A549 (cell line): ENCODE data around the gene C1QTNF12. TPM values are rescaled to one million over a fixed set of nuclear protein-coding genes. Genes with fewer than 3 reads are reported as not detected.
A peak's percentile ranks its signal among the peaks of the same experiment; 100 is the strongest.

Experiments
- ATAC-seq, 2 experiments: fragments of 200-7000 bp in 1 of 2; fragments of >200 bp in 1 of 2; cut with Nextera tagmentation in 1 of 2; cut with Tn5 transposase in 1 of 2; 3 replicates each; pipeline versions ENCODE4 v1.8.0 to v1.9.1; 2018 to 2020; ENCODE audit warnings: mild to moderate bottlenecking in 1 of 2, moderate library complexity in 1 of 2
- CTCF ChIA-PET: fragments of 300-600 bp; sonication (Branson Sonifier 250); formaldehyde crosslinking; extraction: SDS; loops from one replicate; lab custom pipeline; 2021; ENCODE audit warnings: antibody characterized with exemption, inconsistent platforms; lab: Yijun Ruan, JAX
- POLR2A ChIA-PET: fragments of 350-600 bp; formaldehyde crosslinking; extraction: SDS; loops from one replicate; lab custom pipeline; 2021; ENCODE audit warnings: antibody characterized with exemption, inconsistent platforms; lab: Yijun Ruan, JAX
- DNase-seq, 2 experiments: peaks; one replicate each; pipeline versions ENCODE4 v3.0.0 to v3.0.0-alpha.2; 2011 to 2016; ENCODE audit warnings: low read depth in 1 of 2, low spot score in 1 of 2
- FAIRE-seq: peaks from 2 replicates; lab custom pipeline; 2011; peaks lifted over from hg19 to GRCh38; lab: Jason Lieb, UNC
- H3K27ac ChIP-seq, 2 experiments: fragments of >200 bp; sonication (Bioruptor Twin); formaldehyde crosslinking; 3 replicates each; pipeline ENCODE4 v1.5.1; 2016 to 2017
- H3K4me1 ChIP-seq: fragments of >200 bp; sonication (Bioruptor Twin); formaldehyde crosslinking; 3 replicates; pipeline ENCODE4 v1.6.1; 2016
- H3K4me2 ChIP-seq: fragments of >200 bp; sonication (Bioruptor Twin); formaldehyde crosslinking; 3 replicates; pipeline ENCODE4 v1.6.1; 2016
- H3K4me3 ChIP-seq: fragments of >200 bp; sonication (Bioruptor Twin); formaldehyde crosslinking; 3 replicates; pipeline ENCODE4 v1.5.1; 2016
- H3K9me3 ChIP-seq: fragments of >200 bp; sonication (Bioruptor Twin); formaldehyde crosslinking; 3 replicates; pipeline ENCODE4 v1.6.1; 2016
- ATOH8 ChIP-seq: fragments of 250-450 bp; sonication (Bioruptor Pico); IDR thresholded peaks from 2 replicates; pipeline ENCODE4 v1.5.0; 2020; ENCODE audit warnings: low read depth, mild to moderate bottlenecking, moderate library complexity
- CHD2 ChIP-seq: fragments of 150-350 bp; IDR thresholded peaks from 2 replicates; pipeline ENCODE4 v1.6.1; 2014; ENCODE audit warnings: low read length; ENCODE audit not compliant: partially characterized antibody
- ELK1 ChIP-seq: fragments of 150-350 bp; IDR thresholded peaks from 2 replicates; pipeline ENCODE4 v1.6.1; 2014; ENCODE audit warnings: low read depth, mild to moderate bottlenecking, low read length
- EP300 ChIP-seq, 2 experiments: fragments of >200 bp; sonication (Bioruptor Twin); formaldehyde crosslinking; IDR thresholded peaks; 2 replicates in 1 of 2; 3 replicates in 1 of 2; pipeline ENCODE4 v1.6.1; 2016 to 2017
- ESRRA ChIP-seq: fragments of 150-350 bp; IDR thresholded peaks from 2 replicates; pipeline ENCODE4 v1.6.1; 2014; ENCODE audit warnings: mild to moderate bottlenecking, low read length, borderline replicate concordance
- FOSB ChIP-seq: fragments of 250-450 bp; sonication (Bioruptor Pico); IDR thresholded peaks from 2 replicates; pipeline ENCODE4 v1.5.0; 2020; ENCODE audit warnings: mild to moderate bottlenecking, moderate library complexity
- GATA3 ChIP-seq: IDR thresholded peaks from 2 replicates; pipeline ENCODE4 v1.6.1; 2012; ENCODE audit warnings: borderline replicate concordance
- HDAC2 ChIP-seq: fragments of 200-600 bp; sonication (generic); IDR thresholded peaks from 2 replicates; pipeline ENCODE4 v1.6.1; 2016
- HEYL ChIP-seq: fragments of 250-450 bp; sonication (Bioruptor Pico); IDR thresholded peaks from 2 replicates; pipeline ENCODE4 v1.8.0; 2021; ENCODE audit warnings: mild to moderate bottlenecking, moderate library complexity
- HMGXB4 ChIP-seq: fragments of 250-450 bp; sonication (Bioruptor Pico); IDR thresholded peaks from 2 replicates; pipeline ENCODE4 v1.5.0; 2021; ENCODE audit warnings: mild to moderate bottlenecking, moderate library complexity, borderline replicate concordance
- HOXA7 ChIP-seq: fragments of 250-450 bp; sonication (Bioruptor Pico); IDR thresholded peaks from 2 replicates; pipeline ENCODE4 v1.5.0; 2020; ENCODE audit warnings: mild to moderate bottlenecking, moderate library complexity
- HOXB13 ChIP-seq: fragments of 250-450 bp; sonication (Bioruptor Pico); IDR thresholded peaks from 2 replicates; pipeline ENCODE4 v1.5.0; 2020; ENCODE audit warnings: low read depth, mild to moderate bottlenecking, moderate library complexity
- MAZ ChIP-seq: fragments of 150-350 bp; IDR thresholded peaks from 2 replicates; pipeline ENCODE4 v1.6.1; 2014; ENCODE audit warnings: antibody characterized with exemption, low read depth, low read length, borderline replicate concordance
- NFE2L2 ChIP-seq: fragments of 150-350 bp; conservative IDR thresholded peaks from 2 replicates; pipeline ENCODE4 v1.6.1; 2014; ENCODE audit warnings: low read length
- NPAS2 ChIP-seq: fragments of 250-450 bp; sonication (Bioruptor Pico); IDR thresholded peaks from 2 replicates; pipeline ENCODE4 v1.8.0; 2022; ENCODE audit warnings: mild to moderate bottlenecking, moderate library complexity, borderline replicate concordance
- POLR2A ChIP-seq: IDR thresholded peaks from 2 replicates; pipeline ENCODE4 v1.6.1; 2012; ENCODE audit warnings: mild to moderate bottlenecking, low read length
- RAD21 ChIP-seq, 2 experiments: fragments of >200 bp in 1 of 2; sonication (Bioruptor Twin) in 1 of 2; formaldehyde crosslinking in 1 of 2; IDR thresholded peaks in 1 of 2; conservative IDR thresholded peaks in 1 of 2; 2 replicates in 1 of 2; 3 replicates in 1 of 2; pipeline ENCODE4 v1.6.1; 2012 to 2018; ENCODE audit warnings: inconsistent platforms in 1 of 2
- RCOR1 ChIP-seq: fragments of 150-350 bp; IDR thresholded peaks from 2 replicates; pipeline ENCODE4 v1.6.1; 2014; ENCODE audit warnings: antibody characterized with exemption, low read length, low read depth
- REST ChIP-seq: fragments of 200-600 bp; sonication (generic); IDR thresholded peaks from 2 replicates; pipeline ENCODE4 v1.6.1; 2016; ENCODE audit warnings: antibody characterized with exemption, mild to moderate bottlenecking, moderate library complexity
- SMC3 ChIP-seq: fragments of >200 bp; sonication (Bioruptor Twin); formaldehyde crosslinking; IDR thresholded peaks from 3 replicates; pipeline ENCODE4 v1.6.1; 2018; ENCODE audit warnings: inconsistent platforms
- TP53 ChIP-seq: fragments of 250-450 bp; sonication (Bioruptor Pico); IDR thresholded peaks from 2 replicates; pipeline ENCODE4 v1.5.0; 2021; ENCODE audit warnings: mild to moderate bottlenecking, moderate library complexity
- ZFP36 ChIP-seq: fragments of 450-650 bp; IDR thresholded peaks from 2 replicates; pipeline ENCODE4 v1.6.1; 2014; ENCODE audit warnings: borderline replicate concordance; ENCODE audit not compliant: partially characterized antibody
- ZNF302 ChIP-seq: fragments of 250-450 bp; sonication (Bioruptor Pico); IDR thresholded peaks from 2 replicates; pipeline ENCODE4 v1.9.0; 2021; ENCODE audit warnings: inconsistent platforms, mild to moderate bottlenecking, moderate library complexity
- WGBS: methylation state at CpG from one replicate; pipeline ENCODE4 v1.1.6; 2017; ENCODE audit errors: missing lambda C conversion rate; 5-methylcytosine and 5-hydroxymethylcytosine counted together
- polyA plus RNA-seq, 4 experiments: library from polyadenylated mRNA; depleted of rRNA in 3 of 4; stranded (reverse); fragments of >200 nt; fragmentation: RNase III in 1 of 4; extraction: RNeasy Plus Mini Kit Qiagen cat#74134 plus additional on column Dnase treatment in 1 of 4; gene quantifications; 2 replicates in 3 of 4; 3 replicates in 1 of 4; pipeline ENCODE4 v1.2.3, GENCODE V29; 2011 to 2017
- TF ChIP-seq, protein P1 (sequence below): fragments of 450-650 bp; IDR thresholded peaks from 2 replicates; pipeline ENCODE4 v1.6.1; 2014; ENCODE audit warnings: antibody characterized with exemption

The C1QTNF12 gene
- polyA plus RNA-seq, 2 of the 4 experiments (the other 2 are of a cell fraction) = 0.47 to 0.83 TPM

DNA sequence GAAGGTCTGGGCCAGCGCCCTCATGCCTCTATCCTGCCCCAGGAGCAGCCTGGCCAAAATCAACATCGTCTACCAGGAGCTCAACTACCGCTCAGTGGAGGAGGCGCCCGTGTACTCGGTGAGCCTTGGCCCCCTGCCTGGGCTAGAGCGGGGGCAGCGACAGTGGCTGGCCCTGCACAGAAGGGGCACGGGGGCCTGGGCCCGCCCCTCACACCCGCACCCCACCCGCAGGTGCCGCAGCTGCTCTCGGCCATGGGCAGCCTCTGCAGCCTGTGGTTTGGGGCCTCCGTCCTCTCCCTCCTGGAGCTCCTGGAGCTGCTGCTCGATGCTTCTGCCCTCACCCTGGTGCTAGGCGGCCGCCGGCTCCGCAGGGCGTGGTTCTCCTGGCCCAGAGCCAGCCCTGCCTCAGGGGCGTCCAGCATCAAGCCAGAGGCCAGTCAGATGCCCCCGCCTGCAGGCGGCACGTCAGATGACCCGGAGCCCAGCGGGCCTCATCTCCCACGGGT is 44.6 kb upstream of the C1QTNF12 start:
- no peak overlapping the region for H3K4me2 ChIP-seq
- ChIA-PET CTCF (interaction anchor here (0.6 to 3.5 kb wide), 27 partner anchors 9 to 309 kb away, joined by 3 to 72 read pairs (median 4); partner anchors contain the start of genes PERM1, SCNN1D and UBE2J2), POLR2A (no interaction called here)
- H3K4me3 ChIP-seq = no peak overlapping the region
- no peaks in the 10 kb centered on the region for H3K9me3 ChIP-seq
- peak in 1 of 2 experiments; percentile 23; a peak in 3 of 6 replicates for ATAC-seq
- WGBS = 68% methylated on average over 7 of the region's 28 CpGs
- no peak for FAIRE-seq
- no peak for TF ChIP-seq HEYL
- no peak for TF ChIP-seq CHD2
- TF ChIP-seq RCOR1 = no peak
- no peak for TF ChIP-seq ATOH8
- no peak for TF ChIP-seq HMGXB4
- no peak for TF ChIP-seq FOSB (CRISPR knock-in tag)
- no peak for TF ChIP-seq ELK1
- TF ChIP-seq MAZ = no peak
- no peak for TF ChIP-seq NPAS2 (CRISPR knock-in tag)
- no peak for TF ChIP-seq HOXB13
- no peak for TF ChIP-seq HOXA7 (CRISPR knock-in tag)
- TF ChIP-seq ZNF302 (CRISPR knock-in tag) = no peak
- no peak for TF ChIP-seq GATA3
- no peak for TF ChIP-seq TP53 (CRISPR knock-in tag)
- H3K4me1 ChIP-seq = no peaks in the 10 kb centered on the region
- no peak for DNase-seq
- no peak overlapping the region for H3K27ac ChIP-seq

DNA sequence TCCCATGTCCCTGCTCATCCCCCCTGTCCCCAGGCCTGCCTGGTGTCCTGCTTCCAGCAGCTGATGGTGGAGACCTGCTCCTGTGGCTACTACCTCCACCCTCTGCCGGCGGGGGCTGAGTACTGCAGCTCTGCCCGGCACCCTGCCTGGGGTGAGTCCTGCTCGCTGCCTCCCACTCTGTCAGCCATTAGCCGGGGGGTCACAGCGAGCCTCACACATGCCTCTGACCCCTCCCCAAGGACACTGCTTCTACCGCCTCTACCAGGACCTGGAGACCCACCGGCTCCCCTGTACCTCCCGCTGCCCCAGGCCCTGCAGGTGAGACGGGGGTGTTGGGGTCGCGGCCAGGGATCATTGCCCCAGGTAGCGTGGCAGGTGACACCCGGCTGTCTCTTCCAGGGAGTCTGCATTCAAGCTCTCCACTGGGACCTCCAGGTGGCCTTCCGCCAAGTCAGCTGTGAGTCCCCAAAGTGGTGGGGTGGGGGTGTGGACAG is 43.8 kb upstream of the C1QTNF12 start:
- Histone ChIP-seq H3K9me3 (no peaks in the 10 kb centered on the region), H3K4me1 (no peaks in the 10 kb centered on the region), H3K4me3 (no peak overlapping the region), H3K27ac (no peak overlapping the region), H3K4me2 (no peak overlapping the region)
- POLR2A ChIA-PET = no interaction called here
- FAIRE-seq (no peak), ATAC-seq (peak; percentile 50 to 66; a peak in 5 of 6 replicates), DNase-seq (peak in 1 of 2 experiments; percentile 51)
- CTCF ChIA-PET = interaction anchor here (0.5 to 3.5 kb wide), 11 partner anchors 9 to 350 kb away, joined by 3 to 72 read pairs (median 4); partner anchors contain the start of genes PERM1, SCNN1D, TAS1R3 and UBE2J2
- TF ChIP-seq NPAS2 (CRISPR knock-in tag) (no peak), RAD21 (conservative IDR thresholded peaks at IDR 0.05 in 1 of 2, IDR thresholded peaks at IDR 0.05 in 1 of 2) (peak; percentile 13 to 28; a peak in 1 of 5 replicates), SMC3 (0 out of 3 replicates have a peak, but pooled peaks have one; percentile 12)
- WGBS = 88% methylated on average over 5 of the region's 15 CpGs

- DNase-seq (no peak), FAIRE-seq (no peak), ATAC-seq (no peak)
- ChIA-PET CTCF (interaction anchor here (1.1 kb wide), 1 partner anchor 166 kb away, joined by 5 read pairs; no protein-coding TSS in a partner anchor), POLR2A (no interaction called here)
- no peak overlapping the region for H3K4me2 ChIP-seq
- no peaks in the 10 kb centered on the region for H3K9me3 ChIP-seq
- H3K4me3 ChIP-seq = no peak overlapping the region
- no peak overlapping the region for H3K27ac ChIP-seq
- no peaks in the 10 kb centered on the region; the same call in 2 of the 3 replicates for H3K4me1 ChIP-seq
- 94% methylated on average over 15 of the region's 46 CpGs for WGBS
- TF ChIP-seq REST = no peak
- TF ChIP-seq, protein P1, sequence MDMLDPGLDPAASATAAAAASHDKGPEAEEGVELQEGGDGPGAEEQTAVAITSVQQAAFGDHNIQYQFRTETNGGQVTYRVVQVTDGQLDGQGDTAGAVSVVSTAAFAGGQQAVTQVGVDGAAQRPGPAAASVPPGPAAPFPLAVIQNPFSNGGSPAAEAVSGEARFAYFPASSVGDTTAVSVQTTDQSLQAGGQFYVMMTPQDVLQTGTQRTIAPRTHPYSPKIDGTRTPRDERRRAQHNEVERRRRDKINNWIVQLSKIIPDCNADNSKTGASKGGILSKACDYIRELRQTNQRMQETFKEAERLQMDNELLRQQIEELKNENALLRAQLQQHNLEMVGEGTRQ = no peak
- TF ChIP-seq ESRRA = no peak
- no peak for TF ChIP-seq HDAC2
- TF ChIP-seq NFE2L2 = no peak
- no peak for TF ChIP-seq POLR2A
- no peak for TF ChIP-seq ZFP36
- no peak for TF ChIP-seq EP300 (IDR thresholded peaks at IDR 0.05)
These were observed 41.0 kb upstream of the C1QTNF12 start for GRCh38 chr1:1287288-1288110.
